Femur (tissue), 1 donor: ENCODE measurements around the gene SNX20.

Experiments
- DNase-seq: peaks from one replicate; pipeline ENCODE4 v3.0.0-alpha.2; 2017

Gene SNX20, protein sequence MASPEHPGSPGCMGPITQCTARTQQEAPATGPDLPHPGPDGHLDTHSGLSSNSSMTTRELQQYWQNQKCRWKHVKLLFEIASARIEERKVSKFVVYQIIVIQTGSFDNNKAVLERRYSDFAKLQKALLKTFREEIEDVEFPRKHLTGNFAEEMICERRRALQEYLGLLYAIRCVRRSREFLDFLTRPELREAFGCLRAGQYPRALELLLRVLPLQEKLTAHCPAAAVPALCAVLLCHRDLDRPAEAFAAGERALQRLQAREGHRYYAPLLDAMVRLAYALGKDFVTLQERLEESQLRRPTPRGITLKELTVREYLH

DNA sequence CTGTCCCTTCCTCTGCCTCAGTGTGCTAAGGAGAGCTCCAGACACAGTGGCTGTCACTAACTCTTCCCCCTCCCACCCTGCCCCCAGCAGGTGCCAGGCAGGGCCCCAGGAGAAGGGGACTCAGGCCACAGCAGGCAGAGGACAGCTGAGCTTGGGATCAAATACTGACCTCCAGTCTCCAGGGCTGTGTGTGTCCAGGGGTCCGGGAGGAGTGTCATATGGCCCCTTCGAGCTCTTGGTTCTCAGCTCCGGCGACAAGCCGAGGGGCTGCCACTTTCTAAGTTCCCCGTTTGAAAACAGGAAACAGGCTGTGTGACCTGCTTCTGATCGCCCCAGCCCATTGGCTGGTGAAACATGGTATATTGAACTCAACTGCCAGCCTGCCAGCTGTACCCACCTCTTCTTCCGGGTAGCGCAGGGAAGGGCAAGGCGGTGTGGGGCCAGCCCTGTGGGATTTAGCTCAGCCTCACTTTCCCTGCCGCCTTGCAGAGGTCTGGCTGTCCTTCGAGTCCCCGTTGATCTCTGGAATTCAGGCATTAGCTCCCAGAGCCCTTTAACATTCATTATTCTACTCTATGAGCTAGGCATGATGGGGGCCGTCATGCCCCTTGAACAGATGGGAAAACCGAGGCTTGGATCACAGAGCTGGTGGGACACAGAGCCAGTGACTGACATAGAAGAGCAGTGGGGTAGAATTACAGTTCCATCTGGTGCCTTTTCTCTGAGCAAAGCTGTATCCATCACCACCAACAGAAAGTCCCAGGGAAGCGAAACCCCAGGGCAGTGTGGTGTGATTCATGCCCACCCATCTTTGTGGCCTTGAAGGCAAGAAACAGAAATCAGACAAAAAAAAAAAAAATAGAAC is at the start of gene SNX20:
TSS of gene SNX20 (minus strand) at position 292 of the 865 bp plus-strand sequence. CDS start 3,786 bp downstream, outside the sequence.
- peak; percentile 44 for DNase-seq

DNA sequence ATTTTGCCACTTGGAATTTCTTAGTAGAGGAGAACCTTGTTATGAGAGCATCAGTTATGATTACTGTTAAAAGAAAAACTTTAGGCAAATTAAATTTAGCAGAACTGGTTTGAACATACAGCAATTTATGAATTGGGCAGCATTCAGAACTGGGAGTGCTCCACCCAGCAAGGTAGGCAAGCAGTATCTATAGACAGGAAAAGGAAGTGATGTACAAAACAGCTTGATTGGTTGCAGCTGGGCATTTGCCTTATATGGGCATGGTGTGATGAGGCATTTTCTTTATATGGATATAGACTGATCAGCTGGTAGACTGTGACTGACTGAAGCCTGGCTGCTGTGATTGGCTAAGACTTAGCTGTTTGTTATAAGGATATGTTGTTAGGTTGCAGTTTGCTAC is 43.2 kb upstream of the SNX20 start:
- DNase-seq = no peak

DNA sequence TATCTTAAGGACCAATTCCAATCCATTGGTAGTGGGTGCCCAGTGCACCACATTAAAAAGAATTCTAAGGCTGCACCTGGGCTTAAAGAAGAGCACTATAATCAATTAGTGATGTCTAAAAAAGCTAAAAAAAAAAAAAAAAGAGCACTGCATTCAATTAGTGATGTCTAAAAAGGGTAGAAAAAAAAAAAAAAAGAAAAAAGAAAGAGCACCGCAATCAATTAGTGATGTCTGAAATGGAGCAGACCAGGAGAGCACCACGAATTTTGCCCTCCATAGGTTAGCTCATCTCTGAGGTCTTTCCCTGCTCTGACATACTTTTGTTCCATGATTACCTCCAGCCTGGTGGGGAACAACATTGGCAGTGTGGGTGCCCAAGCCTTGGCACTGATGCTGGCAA is 41.8 kb upstream of the SNX20 start:
- no peak for DNase-seq

DNA sequence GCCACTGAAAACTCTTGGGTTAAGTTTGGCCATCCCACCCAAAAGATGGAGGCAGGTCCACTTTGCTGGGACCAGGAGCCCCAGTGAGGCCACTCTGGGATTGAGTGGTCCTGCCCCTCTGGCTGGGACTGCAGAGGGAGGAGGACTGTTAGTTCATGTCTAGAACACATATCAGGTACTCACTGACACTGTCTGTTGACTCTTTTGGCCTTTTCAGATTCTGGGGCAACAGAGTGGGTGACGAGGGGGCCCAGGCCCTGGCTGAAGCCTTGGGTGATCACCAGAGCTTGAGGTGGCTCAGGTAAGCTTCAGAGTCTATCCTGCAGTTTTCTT is 41.3 kb upstream of the SNX20 start:
- no peak for DNase-seq

DNA sequence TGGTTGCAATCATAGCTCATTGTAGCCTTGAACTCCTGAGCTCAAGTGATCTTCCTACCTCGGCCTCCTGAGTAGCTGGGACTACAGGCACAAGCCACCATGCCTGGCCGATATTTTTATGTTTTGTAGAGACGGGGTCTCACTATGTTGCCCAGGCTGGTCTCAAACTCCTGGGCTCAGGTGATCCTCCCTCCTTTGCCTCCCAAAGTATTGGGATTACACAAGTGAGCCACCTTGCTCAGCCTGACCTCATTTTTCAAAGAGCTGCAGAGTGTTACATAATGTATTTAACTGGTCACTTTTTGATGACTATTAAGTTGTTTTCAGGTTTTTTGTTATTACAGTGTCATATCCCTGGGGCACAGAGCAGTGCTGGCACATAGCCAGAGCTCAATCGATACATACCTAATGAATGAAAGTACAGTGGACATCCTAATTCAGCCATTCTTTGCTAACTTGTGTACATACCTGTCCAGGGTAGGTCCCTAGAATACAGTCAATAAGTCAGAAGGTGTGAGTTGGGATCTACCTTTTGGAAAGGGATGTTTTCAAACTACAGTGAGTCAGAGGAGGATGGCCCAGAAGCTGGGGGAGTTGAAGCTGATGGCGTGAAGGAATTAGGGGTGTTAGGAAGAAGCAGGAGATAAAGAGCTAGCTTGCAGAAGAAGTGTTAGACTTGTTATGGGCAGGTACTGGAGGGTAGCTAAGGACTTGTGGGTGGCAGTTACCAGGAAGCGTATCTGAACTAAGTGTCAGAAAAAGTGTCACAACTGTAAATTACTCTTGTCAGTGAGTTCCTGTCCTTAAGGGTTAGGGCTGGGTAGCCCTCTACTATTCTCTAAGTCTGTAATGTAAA is 40.7 kb upstream of the SNX20 start:
- no peak for DNase-seq

DNA sequence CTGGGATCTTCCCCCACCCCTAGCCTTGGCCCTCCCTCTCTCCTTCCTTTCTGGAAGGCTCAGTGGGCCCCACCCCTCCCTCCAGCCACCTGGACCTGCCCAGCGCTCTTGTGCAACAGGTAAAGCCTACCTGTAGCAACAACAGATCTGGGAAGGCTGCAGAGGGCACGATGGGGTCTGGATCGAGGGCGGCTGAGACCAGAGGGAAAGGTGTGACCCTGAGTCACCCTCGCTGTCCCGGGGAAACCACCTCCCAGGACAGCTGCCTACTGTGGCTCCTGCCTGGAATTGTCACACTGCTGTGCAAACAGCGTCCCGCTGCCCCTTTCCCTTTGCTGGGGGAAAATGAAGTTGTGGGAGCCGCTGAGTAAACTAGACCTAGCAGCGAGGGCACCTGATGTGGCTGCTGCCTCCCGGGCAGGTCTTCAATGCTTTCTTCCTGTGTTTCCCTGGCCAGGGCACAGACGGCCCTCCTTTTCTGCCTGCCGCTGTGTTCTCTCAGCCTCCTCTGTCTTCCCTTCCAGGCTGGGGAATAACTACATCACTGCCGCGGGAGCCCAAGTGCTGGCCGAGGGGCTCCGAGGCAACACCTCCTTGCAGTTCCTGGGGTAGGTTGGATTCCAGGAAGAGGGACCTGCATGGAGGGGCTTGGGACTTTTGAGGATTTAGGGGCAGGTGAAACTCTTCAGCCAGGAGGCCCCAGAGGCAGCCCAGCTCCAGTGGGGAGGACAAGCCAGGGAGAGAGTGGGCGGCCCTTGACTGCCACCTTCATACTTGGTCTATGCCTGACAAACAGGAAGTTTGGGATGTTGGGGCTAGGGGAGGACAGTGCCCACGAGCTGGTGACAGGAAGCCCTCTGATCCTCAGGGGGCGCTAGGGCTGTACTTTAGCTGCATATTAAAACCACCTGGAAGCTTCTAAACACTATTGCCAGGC is 38.6 kb upstream of the SNX20 start:
- DNase-seq = no peak

DNA sequence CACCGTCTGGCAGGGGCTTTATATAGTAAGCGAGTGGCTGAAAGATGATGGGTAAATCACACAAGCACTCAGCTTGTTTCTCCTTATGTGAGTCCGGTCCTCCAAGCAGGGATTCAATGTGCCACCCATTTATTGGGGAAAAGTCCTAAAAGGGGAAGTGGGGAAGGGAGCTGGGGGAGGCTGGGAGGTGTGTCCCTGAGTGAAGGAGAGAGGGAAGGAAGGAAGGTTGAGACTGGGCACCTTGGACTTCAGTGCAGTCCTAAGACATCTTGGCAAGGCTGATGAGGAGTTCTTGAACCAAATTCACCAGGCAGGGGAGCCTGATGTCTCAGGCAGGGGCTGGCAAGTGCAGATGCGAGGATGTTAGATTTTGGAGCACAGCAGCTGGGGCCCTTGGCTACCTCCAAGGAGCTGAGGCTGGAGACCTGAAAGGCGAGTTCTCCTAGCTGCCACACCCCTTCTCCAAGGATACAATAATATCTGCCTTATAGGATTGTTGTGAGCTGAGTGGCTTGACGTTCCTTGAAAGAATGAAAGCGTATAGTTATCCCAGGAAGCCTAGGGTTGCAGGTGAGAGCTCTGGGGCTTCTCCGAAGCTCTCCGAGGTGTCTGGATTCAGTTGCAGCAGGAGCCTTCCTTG is 37.8 kb upstream of the SNX20 start:
- DNase-seq = no peak

DNA sequence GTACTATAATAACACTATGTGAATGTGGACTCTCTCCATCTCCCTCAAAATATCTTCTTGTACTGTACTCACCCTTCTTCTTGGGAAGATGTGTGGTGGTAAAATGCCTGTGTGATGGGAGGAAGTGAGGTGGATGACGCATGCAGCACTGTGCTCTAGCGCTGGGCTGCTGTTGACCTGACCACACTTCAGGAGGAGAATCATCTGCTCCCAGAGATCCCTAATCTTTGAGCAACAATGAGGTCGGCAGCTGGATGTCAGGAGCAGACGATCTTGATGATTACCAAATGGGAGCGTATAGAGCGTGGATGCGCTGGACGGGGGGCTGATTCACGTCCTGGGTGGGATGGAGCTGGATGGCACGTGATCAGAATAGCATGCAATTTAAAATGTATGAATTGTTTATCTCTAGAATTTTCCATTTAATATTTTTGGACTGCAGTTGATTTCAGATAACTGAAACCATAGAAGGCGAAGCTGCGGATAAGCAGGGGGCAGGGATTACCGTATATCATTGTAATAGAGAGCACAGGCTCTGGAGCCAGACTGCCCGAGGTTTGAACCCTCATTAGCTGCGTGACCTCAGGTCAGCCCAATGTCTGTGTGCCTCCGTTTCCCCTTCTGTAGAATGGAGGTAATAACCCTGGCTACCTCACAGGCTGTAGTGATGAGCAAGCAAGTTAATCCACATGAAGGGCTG is 37.1 kb upstream of the SNX20 start:
- DNase-seq = no peak

DNA sequence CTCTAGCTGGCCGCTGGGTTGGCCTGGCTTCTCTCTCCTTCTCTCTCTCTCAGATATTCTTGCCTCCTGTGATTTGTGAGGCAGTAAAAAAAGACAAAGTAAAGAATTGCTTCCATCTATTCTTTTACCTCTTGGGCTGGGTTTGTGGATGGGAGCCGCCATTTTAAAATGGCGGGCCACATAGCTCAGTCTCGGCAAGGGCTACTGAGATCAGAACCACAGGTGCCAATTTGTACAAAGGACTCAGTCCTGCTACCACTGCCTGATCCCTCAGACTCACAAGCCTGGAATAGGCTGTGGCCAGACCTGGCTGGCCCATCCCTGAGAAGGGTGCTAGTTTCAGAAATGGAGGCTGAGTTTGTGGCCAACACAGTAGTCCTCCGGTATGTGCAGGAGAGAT is 36.4 kb upstream of the SNX20 start:
- DNase-seq = no peak

DNA sequence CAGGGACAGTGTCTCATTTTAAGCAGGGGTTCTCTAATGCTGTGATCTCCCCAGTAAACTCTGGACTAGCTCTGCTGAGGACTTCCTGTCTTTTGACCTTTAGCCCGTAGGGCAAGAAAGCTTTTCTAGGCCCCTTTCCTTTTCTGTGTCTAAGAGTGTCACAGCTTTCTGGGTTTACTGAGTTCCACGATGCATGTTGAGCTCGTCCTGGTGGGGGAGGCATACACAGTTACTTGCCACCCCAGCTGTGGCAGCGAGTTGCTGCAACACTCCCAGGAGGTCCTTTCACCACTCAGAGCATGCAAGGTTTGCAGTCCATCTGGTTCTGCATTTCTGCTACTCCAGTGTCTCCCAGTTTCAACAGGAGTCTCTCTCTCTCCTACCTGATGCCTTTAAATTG is 36.0 kb upstream of the SNX20 start:
- DNase-seq = no peak

DNA sequence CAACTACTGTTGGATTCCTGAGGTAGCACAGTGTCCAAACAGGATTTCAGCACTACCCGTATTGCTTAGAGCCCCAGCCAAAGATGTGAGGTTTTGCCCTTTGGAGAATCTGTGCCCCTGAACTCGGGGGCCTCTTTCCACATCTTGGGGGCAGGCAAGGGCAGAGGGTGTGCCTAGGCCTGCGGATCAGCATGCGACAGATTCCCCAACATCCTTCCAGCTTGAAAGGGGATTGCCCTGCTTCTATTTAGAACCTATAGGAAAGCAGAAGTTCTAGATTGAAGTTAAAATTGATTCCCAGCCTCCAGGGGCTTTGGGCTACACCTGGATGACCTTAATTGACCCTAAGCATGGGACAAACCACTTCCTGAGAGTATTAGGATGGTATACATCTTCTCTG is 31.8 kb upstream of the SNX20 start:
- no peak for DNase-seq

DNA sequence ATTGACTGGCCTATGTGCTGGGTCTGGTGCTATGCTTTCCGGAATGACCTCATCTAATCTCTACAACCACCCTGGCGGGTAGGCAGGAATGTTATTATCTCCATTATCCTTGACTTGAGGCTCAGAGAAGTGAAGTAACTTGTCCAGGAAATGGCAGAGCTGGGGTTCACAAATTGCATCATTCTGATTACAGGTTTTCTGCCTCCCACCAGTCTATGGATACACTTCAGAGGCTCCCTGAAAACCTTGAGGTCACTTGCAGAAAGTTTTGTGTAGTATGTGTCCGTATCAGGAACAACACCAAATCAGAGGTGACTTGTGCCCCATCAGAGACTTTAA is 31.4 kb upstream of the SNX20 start:
- DNase-seq = no peak

DNA sequence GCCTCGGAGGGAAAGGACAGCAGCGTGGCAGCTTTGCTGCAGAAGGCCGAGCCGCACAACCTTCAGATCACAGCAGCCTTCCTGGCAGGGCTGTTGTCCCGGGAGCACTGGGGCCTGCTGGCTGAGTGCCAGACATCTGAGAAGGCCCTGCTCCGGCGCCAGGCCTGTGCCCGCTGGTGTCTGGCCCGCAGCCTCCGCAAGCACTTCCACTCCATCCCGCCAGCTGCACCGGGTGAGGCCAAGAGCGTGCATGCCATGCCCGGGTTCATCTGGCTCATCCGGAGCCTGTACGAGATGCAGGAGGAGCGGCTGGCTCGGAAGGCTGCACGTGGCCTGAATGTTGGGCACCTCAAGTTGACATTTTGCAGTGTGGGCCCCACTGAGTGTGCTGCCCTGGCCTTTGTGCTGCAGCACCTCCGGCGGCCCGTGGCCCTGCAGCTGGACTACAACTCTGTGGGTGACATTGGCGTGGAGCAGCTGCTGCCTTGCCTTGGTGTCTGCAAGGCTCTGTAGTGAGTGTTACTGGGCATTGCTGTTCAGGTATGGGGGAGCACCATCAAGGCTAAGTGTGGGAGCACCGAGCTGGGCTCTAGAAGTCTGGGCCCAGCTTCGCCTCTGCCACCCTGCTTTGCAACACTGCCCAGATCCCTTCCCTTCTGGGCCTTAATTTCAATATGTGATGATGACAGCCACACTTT is 30.9 kb upstream of the SNX20 start:
- DNase-seq = peak; percentile 77

DNA sequence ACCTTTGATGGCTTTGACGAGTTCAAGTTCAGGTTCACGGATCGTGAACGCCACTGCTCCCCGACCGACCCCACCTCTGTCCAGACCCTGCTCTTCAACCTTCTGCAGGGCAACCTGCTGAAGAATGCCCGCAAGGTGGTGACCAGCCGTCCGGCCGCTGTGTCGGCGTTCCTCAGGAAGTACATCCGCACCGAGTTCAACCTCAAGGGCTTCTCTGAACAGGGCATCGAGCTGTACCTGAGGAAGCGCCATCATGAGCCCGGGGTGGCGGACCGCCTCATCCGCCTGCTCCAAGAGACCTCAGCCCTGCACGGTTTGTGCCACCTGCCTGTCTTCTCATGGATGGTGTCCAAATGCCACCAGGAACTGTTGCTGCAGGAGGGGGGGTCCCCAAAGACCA is 29.9 kb upstream of the SNX20 start:
- DNase-seq = no peak

DNA sequence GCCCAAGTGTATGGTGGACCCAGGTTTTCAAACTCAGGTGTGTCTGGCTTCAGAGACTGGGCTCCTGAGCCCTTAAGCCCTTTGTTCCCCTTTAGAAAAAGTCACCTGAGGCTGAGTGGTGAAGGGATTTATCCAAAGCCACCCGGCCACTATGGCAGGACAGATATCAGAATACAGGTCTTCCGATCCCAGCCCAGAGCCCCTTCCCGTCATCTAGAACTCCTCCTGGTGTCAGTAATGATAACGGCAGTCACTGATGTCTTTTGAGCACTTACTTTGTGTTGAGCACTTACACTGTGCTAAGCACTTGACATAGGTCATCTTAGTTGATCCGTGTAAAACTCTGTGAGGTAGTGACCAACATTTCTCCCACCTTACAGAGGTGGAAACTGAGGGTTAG is 28.9 kb upstream of the SNX20 start:
- DNase-seq = no peak

DNA sequence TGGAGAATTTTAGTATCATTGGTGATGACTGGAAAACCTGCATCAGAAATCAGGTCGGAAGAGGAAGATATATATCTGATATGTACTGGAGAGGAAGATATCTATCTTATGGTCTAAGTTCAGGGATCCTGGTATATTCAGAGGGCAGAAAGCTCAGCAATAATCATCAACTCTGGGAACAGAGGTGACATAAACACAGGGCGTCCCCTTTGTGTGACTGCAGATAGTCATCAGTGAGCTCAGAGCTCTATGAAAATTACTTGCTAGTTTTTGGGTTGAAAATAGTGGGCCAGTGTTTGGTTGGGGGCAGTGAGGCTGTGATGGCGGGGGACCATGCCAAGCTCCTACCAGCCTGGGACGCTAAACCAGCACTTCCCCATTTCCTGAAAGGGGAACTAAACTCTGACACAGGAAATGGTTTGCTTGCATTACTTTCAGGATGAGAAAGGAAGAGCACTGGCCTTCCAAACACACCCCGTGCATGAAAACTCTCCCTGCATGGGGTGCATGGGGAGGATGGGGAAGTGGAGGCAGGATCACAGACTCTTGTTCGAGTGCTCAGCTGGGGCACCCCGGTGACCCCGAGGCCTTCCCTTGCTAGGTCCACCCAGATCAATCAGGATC is 28.1 kb upstream of the SNX20 start:
- no peak for DNase-seq

DNA sequence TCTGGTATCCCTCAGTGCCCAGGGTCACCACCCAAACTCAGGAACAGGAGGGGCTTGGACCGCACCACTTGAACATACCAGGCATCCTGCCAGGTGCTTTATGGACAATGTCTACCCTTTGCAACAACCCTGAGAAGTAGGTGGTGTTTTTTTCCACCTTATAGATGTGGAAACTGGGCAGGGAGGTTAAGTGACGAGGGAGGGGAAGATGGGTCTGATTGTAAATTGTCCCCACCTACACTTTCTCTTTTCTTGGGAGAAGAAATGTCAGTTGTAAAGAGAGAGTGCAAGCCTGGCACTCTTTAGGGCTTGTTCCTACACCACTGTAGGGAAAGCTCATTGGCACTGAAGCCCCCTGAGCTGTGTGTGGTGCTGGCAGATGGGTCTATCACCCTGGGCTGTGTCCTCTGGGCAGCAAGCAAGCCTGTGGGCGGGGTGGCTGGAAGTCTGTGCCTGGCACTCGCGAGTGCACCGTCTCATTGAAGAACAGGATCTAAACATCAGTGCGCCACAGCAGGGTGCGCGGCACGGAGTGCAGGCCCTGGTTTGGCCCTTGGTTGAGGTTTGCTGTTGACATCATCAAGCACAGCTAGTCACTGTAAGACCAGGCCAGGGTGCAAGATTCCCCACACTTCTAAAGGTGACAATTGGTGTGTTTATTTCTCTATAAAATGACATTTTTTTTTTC is 27.4 kb upstream of the SNX20 start:
- no peak for DNase-seq

DNA sequence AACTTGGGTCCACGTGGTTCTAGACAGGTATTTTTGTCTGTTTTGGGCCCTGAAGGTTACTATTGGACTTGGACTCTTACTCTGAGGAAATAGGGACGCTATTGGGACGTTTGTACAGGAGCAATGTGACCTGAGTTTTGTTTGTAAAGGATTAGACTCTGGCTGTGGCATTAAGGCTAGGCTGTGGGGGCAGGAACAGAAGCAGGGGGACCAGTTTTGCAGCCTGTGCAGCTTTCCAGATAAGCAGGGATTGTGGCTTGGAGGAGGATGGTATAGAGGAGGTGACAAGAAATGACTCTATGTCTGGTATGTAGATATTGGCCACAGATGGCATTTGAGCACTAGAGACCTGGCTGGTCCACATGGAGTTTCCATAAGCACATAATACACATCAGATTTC is 25.1 kb upstream of the SNX20 start:
- DNase-seq = no peak

DNA sequence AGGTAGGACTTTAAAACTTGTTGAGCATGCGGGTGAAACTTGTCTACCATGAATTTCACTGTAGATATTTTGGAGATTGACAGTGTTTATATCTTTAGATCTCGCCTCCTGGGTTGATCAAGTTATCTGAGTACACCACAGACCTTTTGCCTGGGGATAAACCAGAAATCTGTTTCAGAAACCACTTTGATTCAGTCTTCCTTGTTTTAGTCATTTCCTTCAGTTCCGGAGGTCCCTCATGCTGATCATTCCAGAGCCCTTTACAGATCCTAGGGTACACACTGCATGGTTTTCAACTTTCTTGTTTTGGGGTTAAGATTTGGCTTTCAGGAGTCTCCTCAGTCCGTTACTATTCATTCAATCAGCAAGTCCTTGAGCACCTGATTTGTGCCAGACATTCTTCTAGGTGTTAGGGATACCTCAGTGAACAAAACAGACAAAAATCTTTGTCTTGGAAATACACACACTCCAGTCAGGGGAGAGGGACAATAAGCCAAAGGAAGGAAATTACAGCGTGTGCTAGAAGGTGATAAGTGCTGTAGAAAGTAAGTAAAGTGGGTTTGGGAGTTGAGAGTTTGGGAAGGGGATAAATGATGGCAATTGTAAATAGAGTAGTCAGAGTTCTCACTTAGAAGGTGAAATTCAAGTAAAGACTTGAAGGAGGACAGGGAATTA is 24.5 kb upstream of the SNX20 start:
- DNase-seq = no peak
